HG03139 (cell line): ENCODE data around the gene TBC1D10B.
"Not testable (repeated sequence)": the region's sequence is repeated elsewhere in the genome, so short reads cannot be mapped to it uniquely, and the experiment has no call there.

ENCODE experiments used
- ATAC-seq: cut with Tn5 transposase; IDR thresholded peaks from one replicate; pipeline ENCODE4 v1.9.1; 2021; ENCODE audit not compliant: unreplicated experiment

Gene TBC1D10B

GRCh38 chr16:30356401-30357084 lies 13.8 kb downstream of the TBC1D10B start:
- no peak for ATAC-seq

DNA sequence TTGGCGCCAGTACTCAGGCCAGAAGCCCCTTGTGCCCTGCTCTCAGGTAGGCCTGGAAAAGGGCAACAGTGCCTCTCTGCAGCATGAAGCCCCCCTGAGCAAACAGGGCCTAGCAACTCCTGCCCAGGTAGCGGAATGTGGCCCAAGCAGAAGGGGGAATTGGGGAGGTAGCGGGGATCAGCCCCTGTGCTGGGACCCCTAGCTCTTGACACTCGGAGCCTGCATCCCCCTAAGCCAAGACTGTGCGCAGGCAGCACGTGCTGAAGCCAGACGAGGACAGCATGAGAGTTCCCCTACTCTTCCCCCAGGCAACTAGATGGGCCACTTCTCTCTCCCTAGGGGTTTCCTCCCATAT lies 14.4 kb downstream of the TBC1D10B start:
- ATAC-seq: no peak

DNA sequence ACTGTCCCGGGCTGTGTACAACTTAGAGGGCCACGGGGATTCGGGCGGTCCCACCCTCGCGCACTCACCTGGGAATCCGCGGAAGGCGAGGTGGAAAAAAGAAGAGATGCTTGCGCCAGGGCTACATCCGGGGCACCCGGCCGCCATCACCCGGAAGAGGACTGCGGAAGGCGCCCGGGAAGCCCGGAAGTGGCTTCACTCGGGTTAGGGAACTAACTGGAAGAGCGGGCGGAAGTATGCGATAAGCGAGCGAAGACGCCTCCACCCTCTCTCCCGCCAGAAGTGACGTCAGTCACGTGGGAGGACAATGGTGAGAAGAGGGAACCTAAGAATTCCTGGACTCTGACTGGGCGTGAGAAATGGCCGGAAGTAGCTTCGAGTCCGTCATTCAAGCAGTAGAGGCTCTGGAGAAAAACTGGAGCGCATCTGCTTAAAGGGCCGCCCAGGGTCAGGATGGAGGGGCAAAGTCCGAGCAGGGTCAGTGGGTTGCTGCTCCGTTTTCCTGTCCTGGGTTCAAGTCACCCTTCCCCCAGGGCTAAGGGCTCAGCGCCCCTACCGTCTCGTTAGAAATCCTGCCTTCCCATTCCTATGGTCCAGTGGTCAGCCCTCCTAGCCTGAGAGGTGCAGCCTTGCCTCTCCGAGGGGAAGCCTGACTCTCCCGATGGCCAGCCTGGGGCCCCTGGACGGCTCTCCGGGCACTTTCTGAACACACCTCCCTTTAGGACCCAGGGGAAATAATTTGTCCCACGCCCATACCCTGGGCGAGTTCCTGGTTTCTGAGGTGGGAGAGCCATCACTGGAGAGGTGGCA lies 14.9 kb downstream of the TBC1D10B start, which contains the start of gene CD2BP2:
TSS of gene CD2BP2 (minus strand) at position 165 of the 810 bp plus-strand sequence. CDS start 627 bp downstream, outside the sequence.
- peak; percentile 55 for ATAC-seq

- ATAC-seq: no peak
These were observed 15.7 kb downstream of the TBC1D10B start for GRCh38 chr16:30354423-30355143.

DNA sequence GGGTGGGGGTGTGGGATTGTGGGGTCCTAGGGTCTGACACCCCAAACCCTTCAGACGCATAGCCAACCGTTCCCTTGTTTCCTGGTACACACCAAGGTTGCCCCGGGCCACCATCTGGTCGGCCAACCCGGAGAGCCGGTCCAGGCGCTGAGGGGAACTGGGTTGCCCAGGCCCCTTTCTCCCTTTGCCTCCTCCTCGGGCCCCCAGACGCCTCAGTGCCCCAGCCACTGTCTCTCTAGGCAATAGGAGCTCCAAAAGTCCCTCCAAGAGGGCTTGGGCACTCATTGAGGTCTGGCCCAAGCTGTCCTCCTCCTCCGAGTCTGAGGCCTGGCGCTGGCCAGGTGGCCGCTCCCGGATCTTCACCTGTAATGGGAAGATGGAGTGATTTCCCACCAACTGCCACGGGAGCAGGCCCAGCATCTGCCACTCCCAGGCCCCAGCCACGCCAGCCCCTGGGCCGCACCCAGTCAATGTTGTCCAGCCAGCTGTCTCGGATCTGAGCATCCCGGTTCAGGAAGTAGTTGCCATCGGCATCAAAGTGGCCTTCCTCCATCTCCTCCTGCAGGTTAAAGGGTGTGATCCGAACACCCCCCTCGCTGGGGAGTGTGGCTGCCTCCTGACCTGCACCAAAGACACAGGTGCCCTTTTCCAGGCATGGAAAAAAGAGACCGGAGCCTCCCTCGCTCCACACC lies 16.7 kb downstream of the TBC1D10B start:
- ATAC-seq: no peak

GRCh38 chr16:30352488-30353401 lies 17.5 kb downstream of the TBC1D10B start:
- no peak for ATAC-seq

DNA sequence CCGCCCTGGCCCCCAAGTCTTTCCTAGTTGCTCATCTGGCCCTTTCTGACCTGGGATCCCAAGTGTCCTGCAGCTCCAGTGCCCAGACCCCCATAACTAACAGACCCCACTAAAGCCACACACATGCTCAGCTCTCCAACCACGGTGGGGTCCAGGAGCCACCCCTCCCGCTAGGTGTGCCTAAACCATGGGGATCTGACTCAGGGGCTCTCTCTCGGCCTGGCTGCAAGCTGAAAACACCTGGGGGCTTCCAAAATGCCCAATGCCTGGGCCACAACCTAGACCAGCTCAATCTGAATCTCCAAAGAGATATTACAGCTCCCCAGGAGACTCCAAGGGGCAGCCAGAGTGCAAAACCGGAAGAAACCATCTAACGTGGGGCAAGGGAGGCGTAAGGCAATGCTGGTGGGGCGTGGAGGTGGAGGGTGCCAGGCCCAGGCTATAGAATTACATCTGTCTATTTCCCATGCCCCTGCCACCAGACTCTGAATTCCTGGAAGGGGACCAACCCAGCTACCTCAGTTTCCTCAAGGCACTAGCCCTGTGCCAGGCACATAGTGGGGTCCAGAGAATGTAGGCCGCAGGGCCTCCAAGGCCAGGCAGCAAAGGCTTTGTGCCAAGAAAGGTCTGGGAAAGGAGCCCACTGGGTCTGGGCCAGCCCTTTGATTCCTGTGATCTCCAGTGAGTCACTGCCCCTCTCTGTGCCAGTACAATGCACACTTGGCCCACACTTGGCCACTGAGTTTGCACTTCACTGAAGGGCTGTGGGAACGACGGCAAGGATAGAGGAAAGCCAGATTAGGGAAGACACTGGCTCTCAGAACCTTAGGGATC lies 18.5 kb downstream of the TBC1D10B start:
- no peak for ATAC-seq

- ATAC-seq: no peak
These were observed 19.3 kb downstream of the TBC1D10B start for GRCh38 chr16:30351001-30351441.

DNA sequence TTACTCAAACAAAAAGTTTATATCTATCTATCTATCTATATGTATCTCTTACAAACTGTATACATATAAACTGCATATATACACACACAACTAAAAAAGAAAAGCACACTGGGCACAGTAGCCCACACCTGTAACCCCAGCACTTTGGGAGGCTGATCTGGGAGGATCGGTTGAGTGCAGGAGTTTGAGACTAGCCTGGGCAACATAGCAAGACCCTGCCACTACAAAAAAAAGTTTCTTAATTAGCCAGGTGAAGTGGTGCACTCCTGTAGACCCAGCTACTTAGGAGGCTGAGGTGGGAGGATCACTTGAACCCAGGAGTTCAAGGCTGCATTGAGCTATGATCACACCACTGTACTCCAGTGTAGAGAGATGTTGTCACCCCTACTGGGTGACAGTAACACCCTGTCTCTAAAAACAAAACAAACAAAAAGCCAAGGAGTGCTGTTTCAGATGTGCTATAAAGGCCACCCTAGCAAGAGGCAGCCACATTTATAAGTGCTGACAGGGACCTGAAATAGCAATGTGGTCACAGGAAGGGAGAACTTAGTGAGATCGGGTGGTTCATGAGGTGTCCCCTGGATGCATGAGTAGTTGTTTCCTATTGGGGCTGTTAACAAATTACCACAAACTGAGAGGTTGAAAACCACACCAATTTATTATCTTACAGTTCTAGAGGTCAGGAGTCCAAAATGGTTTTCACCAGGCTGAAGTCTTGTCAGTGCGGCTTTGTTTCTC lies 20.0 kb downstream of the TBC1D10B start:
- ATAC-seq: peak; percentile 41

- ATAC-seq: no peak
These were observed 20.6 kb downstream of the TBC1D10B start for GRCh38 chr16:30349675-30350074.

GRCh38 chr16:30348929-30349328 lies 21.4 kb downstream of the TBC1D10B start:
- no peak for ATAC-seq

- ATAC-seq: no peak
These were observed 22.2 kb downstream of the TBC1D10B start for GRCh38 chr16:30348113-30348512.

- no peak for ATAC-seq
These were observed 24.0 kb downstream of the TBC1D10B start for GRCh38 chr16:30346286-30346685.

- ATAC-seq: not testable (repeated sequence)
These were observed 26.8 kb downstream of the TBC1D10B start for GRCh38 chr16:30343491-30343820.

GRCh38 chr16:30342751-30343490 lies 27.4 kb downstream of the TBC1D10B start:
- no peak for ATAC-seq

GRCh38 chr16:30341971-30342370 lies 28.3 kb downstream of the TBC1D10B start:
- not testable (repeated sequence) for ATAC-seq

GRCh38 chr16:30340621-30341020 lies 29.7 kb downstream of the TBC1D10B start:
- no peak for ATAC-seq

DNA sequence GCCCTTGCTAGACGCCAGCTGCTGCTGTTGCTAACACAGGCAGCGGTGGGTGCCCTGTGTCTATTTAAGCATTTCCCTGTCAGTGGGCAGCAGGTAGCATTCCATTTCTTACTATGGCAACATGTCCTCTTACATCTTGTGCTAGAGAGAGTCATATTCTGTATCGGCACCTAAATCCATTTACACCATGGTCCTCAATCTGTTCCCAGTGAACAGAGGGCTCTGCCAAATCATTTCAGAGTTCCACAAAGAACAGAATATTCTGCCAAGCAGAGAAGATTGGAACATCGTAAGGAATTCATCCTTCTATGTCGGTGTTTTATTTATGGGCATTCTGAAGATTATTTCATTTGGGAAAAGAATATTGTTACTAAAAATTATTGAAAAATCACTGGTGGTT lies 31.6 kb downstream of the TBC1D10B start:
- ATAC-seq: not testable (repeated sequence)
